Heart left ventricle (tissue), 13 donors: ENCODE measurements around the gene FBXW7.

Source experiments
- POLR2A ChIP-seq, 2 donors: fragments of 450-650 bp; IDR thresholded peaks; one replicate each; pipeline ENCODE4 v1.6.1; 2017; ENCODE audit warnings: antibody characterized with exemption in 2 of 2, mild to moderate bottlenecking in 2 of 2, moderate library complexity in 2 of 2
- TF ChIP-seq, protein P1 (sequence below), 12 donors: fragments of 200-600 bp; sonication (generic) in 4 of 12; IDR thresholded peaks; one replicate each; pipeline versions ENCODE4 v1.5.0 to v1.8.0; 2018 to 2022; ENCODE audit warnings: antibody characterized with exemption in 12 of 12, mild to moderate bottlenecking in 5 of 12
- donor health status: ischemic (EF 13 %, LVEDD 7.1; RV severe dilation, severe dysfunction).
- donor health status: DM: no; HTN: yes; CAD: no.
- donor health status: DM: no; HTN: no; CAD: no.
- donor health status: ischemic (EF 25% LVEDD 6.9; RV normal size, moderate dysfunction).
- donor health status: ischemic (EF 25% LVEDD 5.7; RV mildly dilated, moderate dysfunction).
- donor health status: ischemic (EF 35%, LVEDD 5.7; RV mildly dilated, moderate dysfunction).
- donor health status: nonischemic (EF 11% LVEDD 7.7; RV severe dilation, severe dysfunction).
- donor health status: DM: yes; HTN: yes; CAD: no.
- donor health status: PGD.
- donor health status: ischemic (EF 29% LVEDD 5.4; RV normal size, mild dysfunction).
- donor health status: nonischemic (EF 23%, LVEDD 6.1; RV moderate dilation, normal function).

DNA sequence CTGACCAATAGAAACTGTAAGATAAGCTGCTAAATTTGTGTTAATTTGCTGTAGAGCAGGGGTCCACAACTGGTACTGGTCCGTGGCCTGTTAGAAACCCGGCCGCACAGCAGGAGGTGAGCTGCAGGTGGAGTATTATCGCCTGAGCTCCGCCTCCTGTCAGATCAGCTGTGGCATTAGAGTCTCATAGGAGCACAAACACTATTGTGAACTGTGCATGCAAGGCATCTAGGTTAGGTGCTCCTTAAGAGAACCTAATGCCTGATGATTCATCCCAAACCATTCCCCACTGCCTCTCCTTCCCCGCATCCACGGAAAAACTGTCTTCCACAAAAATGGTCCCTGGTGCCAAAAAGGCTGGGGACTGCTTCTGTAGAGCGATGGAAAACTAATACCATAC is 19.7 kb downstream of the FBXW7 start:
- TF ChIP-seq POLR2A (IDR thresholded peaks at IDR 0.05): no peak
- TF ChIP-seq, protein P1, sequence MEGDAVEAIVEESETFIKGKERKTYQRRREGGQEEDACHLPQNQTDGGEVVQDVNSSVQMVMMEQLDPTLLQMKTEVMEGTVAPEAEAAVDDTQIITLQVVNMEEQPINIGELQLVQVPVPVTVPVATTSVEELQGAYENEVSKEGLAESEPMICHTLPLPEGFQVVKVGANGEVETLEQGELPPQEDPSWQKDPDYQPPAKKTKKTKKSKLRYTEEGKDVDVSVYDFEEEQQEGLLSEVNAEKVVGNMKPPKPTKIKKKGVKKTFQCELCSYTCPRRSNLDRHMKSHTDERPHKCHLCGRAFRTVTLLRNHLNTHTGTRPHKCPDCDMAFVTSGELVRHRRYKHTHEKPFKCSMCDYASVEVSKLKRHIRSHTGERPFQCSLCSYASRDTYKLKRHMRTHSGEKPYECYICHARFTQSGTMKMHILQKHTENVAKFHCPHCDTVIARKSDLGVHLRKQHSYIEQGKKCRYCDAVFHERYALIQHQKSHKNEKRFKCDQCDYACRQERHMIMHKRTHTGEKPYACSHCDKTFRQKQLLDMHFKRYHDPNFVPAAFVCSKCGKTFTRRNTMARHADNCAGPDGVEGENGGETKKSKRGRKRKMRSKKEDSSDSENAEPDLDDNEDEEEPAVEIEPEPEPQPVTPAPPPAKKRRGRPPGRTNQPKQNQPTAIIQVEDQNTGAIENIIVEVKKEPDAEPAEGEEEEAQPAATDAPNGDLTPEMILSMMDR (IDR thresholded peaks at IDR 0.05): no peak
